Adrenal gland (tissue), 12 donors: ENCODE data around the gene CAV2. TPM values are rescaled to one million over a fixed set of nuclear protein-coding genes. Genes with fewer than 3 reads are reported as not detected.

Experiments used
- DNase-seq, 7 donors: peaks; one replicate each; pipeline ENCODE4 v3.0.0-alpha.2; 2019 to 2020
- H3K27ac ChIP-seq, 5 donors: fragments of 200-600 bp; sonication (generic) in 4 of 5; 1 replicate in 3 of 5; 2 replicates in 2 of 5; pipeline versions ENCODE4 v1.5.1 to v1.8.0; 2016 to 2020; ENCODE audit warnings: mild to moderate bottlenecking in 1 of 5
- H3K27me3 ChIP-seq: fragments of 200-600 bp; 2 replicates; pipeline ENCODE4 v1.8.0; 2021
- H3K36me3 ChIP-seq, 2 donors: fragments of 200-600 bp; replicated peaks in 1 of 2; 1 replicate in 1 of 2; 2 replicates in 1 of 2; pipeline versions ENCODE4 v1.5.1 to v1.8.0; 2018 to 2022
- H3K4me1 ChIP-seq, 2 donors: fragments of 200-600 bp; replicated peaks in 1 of 2; 1 replicate in 1 of 2; 2 replicates in 1 of 2; pipeline versions ENCODE4 v1.5.1 to v1.8.0; 2018 to 2021
- H3K4me3 ChIP-seq, 4 donors: fragments of 200-600 bp; sonication (generic) in 3 of 4; one replicate each; pipeline ENCODE4 v1.5.1; 2016 to 2018
- H3K9me3 ChIP-seq, 3 donors: fragments of 200-600 bp; sonication (generic) in 1 of 3; replicated peaks in 1 of 3; 1 replicate in 2 of 3; 2 replicates in 1 of 3; pipeline versions ENCODE4 v1.5.1 to v1.8.0; 2016 to 2021
- POLR2A ChIP-seq, 2 donors: fragments of 450-650 bp; IDR thresholded peaks; one replicate each; pipeline ENCODE4 v1.6.1; 2017; ENCODE audit warnings: antibody characterized with exemption in 2 of 2, mild to moderate bottlenecking in 2 of 2, moderate library complexity in 1 of 2
- WGBS, 4 donors: extraction: QIAGEN DNeasy Blood & Tissue Kit in 2 of 4; methylation state at CpG; one replicate each; pipeline versions ENCODE4 v1.1.5 to v1.1.7; 2013 to 2017; 5-methylcytosine and 5-hydroxymethylcytosine counted together
- intact Hi-C, 2 donors: fragments of 100-400 bp; cut with DNase I; formaldehyde crosslinking; loops; one replicate each; pipeline versions ENCODE4 v1.14.1 to v1.15.0; 2022 to 2023
- polyA plus RNA-seq, 3 donors: library from polyadenylated mRNA; stranded (reverse); fragments of 200-250 nt in 2 of 3; fragments of 350-450 nt in 1 of 3; fragmentation: Illumina TruSeq in 1 of 3; extraction: RNeasy Lipid Tissue Mini Kit (QIAGEN cat#74804) in 1 of 3; gene quantifications; one replicate each; pipeline ENCODE4 v1.2.3, GENCODE V29; 2013 to 2014
- total RNA-seq, 9 donors: library from RNA; depleted of rRNA in 4 of 9; stranded (reverse); fragments of >200 nt in 4 of 9; fragments of 120-200 nt in 1 of 9; fragmentation: NEBNext Ultra II Directional in 1 of 9; extraction: Animal tissue kit (Norgen Biotek cat#: 25700) in 1 of 9; gene quantifications; one replicate each; pipeline versions ENCODE4 v1.1.0 to v1.2.4, GENCODE V29; 2013 to 2023
- TF ChIP-seq, protein P1 (sequence below), 6 experiments: fragments of 450-650 bp in 4 of 6; fragments of 200-600 bp in 2 of 6; sonication (generic) in 1 of 6; IDR thresholded peaks; 1 replicate in 5 of 6; 2 replicates in 1 of 6; pipeline versions ENCODE4 v1.5.1 to v1.8.0; 2016 to 2021; ENCODE audit warnings: antibody characterized with exemption in 6 of 6, mild to moderate bottlenecking in 2 of 6, moderate library complexity in 1 of 6
- donor health status: healthy with polysubstance abuse.
- donor health status: Bipolar disorder and iron deficiency.
- donor health status: DM: yes; HTN: yes; CAD: no.
- donor health status: DM: no; HTN: no; CAD: no.
- donor health status: DM: no; HTN: no; CAD: no.
- donor health status: DM: yes; HTN: yes; CAD: no.

CAV2 gene
- total and polyA plus RNA-seq, 12 donors = 9.8 to 40.2 (median 16.1) TPM

DNA sequence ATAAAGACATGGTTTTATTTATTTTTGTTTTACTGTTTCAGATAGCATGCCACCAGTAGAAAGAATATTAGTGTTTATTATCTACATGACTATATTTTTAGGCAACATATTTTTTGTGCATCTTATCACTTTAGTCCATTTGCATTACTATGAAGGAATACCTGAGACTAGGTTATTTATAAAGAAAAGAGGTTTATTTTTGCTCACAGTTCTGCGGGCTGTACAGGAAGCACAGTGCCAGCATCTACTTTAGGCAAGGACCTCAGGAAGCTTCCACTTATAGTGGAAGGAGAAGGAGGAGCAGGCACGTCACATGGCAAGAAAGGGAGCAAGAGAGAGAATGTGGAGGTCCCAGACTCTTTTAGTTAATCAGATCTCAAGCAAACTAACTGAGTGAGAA lies 5.7 kb downstream of the CAV2 start:
- H3K4me3 ChIP-seq = no peak overlapping the region
- H3K27me3 ChIP-seq = no peaks in the 10 kb centered on the region
- intact Hi-C loops = no loop called here
- no peak overlapping the region for H3K27ac ChIP-seq
- H3K9me3 ChIP-seq = no peaks in the 10 kb centered on the region
- peaks cover 0 to 3% of the 10 kb centered on the region in 2 donors for H3K4me1 ChIP-seq
- no peak for TF ChIP-seq POLR2A (IDR thresholded peaks at IDR 0.05)
- TF ChIP-seq, protein P1, sequence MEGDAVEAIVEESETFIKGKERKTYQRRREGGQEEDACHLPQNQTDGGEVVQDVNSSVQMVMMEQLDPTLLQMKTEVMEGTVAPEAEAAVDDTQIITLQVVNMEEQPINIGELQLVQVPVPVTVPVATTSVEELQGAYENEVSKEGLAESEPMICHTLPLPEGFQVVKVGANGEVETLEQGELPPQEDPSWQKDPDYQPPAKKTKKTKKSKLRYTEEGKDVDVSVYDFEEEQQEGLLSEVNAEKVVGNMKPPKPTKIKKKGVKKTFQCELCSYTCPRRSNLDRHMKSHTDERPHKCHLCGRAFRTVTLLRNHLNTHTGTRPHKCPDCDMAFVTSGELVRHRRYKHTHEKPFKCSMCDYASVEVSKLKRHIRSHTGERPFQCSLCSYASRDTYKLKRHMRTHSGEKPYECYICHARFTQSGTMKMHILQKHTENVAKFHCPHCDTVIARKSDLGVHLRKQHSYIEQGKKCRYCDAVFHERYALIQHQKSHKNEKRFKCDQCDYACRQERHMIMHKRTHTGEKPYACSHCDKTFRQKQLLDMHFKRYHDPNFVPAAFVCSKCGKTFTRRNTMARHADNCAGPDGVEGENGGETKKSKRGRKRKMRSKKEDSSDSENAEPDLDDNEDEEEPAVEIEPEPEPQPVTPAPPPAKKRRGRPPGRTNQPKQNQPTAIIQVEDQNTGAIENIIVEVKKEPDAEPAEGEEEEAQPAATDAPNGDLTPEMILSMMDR (IDR thresholded peaks at IDR 0.05) = no peak
- WGBS, 4 donors = 46 to 93% (median 88%) methylated on average over 2 of the region's 2 CpGs
- no peaks in the 10 kb centered on the region for H3K36me3 ChIP-seq
- DNase-seq = no peak

DNA sequence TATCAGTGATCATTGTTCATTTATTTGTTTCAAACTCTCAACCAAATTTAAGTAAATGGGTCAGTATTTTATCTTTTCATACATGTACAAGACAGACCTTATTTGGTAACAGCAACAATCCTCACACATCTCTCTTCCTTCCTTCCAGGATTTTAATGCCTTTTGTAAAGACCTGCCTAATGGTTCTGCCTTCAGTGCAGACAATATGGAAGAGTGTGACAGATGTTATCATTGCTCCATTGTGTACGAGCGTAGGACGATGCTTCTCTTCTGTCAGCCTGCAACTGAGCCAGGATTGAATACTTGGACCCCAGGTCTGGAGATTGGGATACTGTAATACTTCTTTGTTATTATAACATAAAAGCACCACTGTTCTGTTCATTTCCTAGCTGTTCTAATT lies 6.3 kb downstream of the CAV2 start:
- no peaks in the 10 kb centered on the region for H3K9me3 ChIP-seq
- no peak for DNase-seq
- H3K4me3 ChIP-seq = no peak overlapping the region
- 83 to 94% (median 91%) methylated on average over 3 of the region's 3 CpGs for WGBS, 4 donors
- TF ChIP-seq, protein P1 (IDR thresholded peaks at IDR 0.05) = no peak
- no peak for TF ChIP-seq POLR2A (IDR thresholded peaks at IDR 0.05)
- H3K27me3 ChIP-seq = no peaks in the 10 kb centered on the region
- H3K4me1 ChIP-seq = peaks cover 0 to 3% of the 10 kb centered on the region in 2 donors
- no peaks in the 10 kb centered on the region for H3K36me3 ChIP-seq
- intact Hi-C loops = no loop called here
- H3K27ac ChIP-seq = no peak overlapping the region

DNA sequence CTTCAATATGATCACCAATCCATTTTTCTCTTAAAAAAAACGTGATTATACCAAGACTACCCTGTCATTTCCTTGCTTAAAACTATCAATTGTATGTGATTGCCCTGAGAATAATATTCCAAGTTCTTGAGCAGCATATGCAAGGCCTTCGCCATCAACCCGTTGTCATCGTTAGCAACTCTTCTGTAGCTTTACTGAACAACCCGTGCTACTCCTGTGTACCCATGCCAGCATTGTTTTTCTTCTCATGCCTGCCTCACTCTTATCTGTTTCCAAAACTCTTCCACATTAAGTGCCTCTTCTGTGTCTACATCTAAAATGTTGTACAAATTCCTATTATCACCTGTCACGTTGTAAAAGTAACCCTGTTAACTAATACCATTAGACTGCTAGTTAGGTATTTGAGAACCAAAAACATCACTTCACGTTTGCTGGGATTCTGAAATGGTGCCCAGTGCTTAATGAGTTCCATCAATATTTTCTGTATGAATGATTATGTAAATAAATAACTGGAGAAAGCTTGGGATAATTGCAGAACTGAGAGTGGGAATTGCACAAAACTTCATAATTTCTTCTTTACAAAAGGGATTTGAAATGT lies 10.5 kb downstream of the CAV2 start:
- no peak overlapping the region for H3K4me3 ChIP-seq
- H3K27ac ChIP-seq = no peak overlapping the region
- TF ChIP-seq POLR2A (IDR thresholded peaks at IDR 0.05) = no peak
- TF ChIP-seq, protein P1 (IDR thresholded peaks at IDR 0.05) = no peak
- DNase-seq = no peak
- H3K27me3 ChIP-seq = no peaks in the 10 kb centered on the region
- H3K9me3 ChIP-seq = no peaks in the 10 kb centered on the region
- H3K36me3 ChIP-seq = no peaks in the 10 kb centered on the region
- H3K4me1 ChIP-seq = no peaks in the 10 kb centered on the region
- WGBS, 4 donors = 83 to 89% (median 88%) methylated on average over 7 of the region's 7 CpGs
- intact Hi-C loops = no loop called here

DNA sequence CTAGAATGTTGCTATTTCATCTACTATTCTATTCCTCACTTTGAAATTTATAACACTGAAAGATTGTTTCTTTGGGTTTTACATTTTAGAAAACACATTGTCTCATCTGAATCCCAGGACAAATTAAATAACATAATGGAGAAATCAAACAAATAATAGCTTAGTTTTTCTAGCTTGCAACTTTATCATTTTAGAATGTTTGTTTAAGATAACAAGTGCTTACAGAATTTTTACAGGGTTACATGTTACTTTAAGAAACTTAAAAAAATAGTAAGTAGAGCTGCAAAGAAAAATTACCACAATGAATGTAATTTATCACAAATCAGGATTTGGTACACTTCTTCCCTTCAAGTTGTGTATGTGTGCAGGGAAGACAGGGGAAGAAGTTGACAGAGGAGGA lies 11.3 kb downstream of the CAV2 start:
- H3K4me3 ChIP-seq = no peak overlapping the region
- no peaks in the 10 kb centered on the region for H3K27me3 ChIP-seq
- DNase-seq = no peak
- H3K9me3 ChIP-seq = no peaks in the 10 kb centered on the region
- H3K27ac ChIP-seq = no peak overlapping the region
- intact Hi-C loops = no loop called here
- no peak for TF ChIP-seq POLR2A (IDR thresholded peaks at IDR 0.05)
- TF ChIP-seq, protein P1 (IDR thresholded peaks at IDR 0.05) = no peak
- no peaks in the 10 kb centered on the region for H3K4me1 ChIP-seq
- H3K36me3 ChIP-seq = no peaks in the 10 kb centered on the region
